VCaP (cell line): Measurements from ENCODE around the gene CASS4.

Source experiments
- H3K27ac ChIP-seq: fragments of 450-650 bp; 2 replicates; pipeline ENCODE4 v1.5.1; 2017
- CTCF ChIP-seq: fragments of 450-650 bp; conservative IDR thresholded peaks from 2 replicates; pipeline ENCODE4 v1.5.1; 2017; ENCODE audit warnings: mild to moderate bottlenecking, moderate library complexity

The CASS4 gene

GRCh38 chr20:56488566-56488965 lies 76.5 kb downstream of the CASS4 start:
- no peak overlapping the region for H3K27ac ChIP-seq
- TF ChIP-seq CTCF = no peak

GRCh38 chr20:56501116-56501515 lies 89.1 kb downstream of the CASS4 start:
- no peak for TF ChIP-seq CTCF
- H3K27ac ChIP-seq = no peak overlapping the region

GRCh38 chr20:56503916-56504315 lies 91.9 kb downstream of the CASS4 start:
- no peak overlapping the region for H3K27ac ChIP-seq
- no peak for TF ChIP-seq CTCF

GRCh38 chr20:56504373-56505005 lies 92.4 kb downstream of the CASS4 start:
- TF ChIP-seq CTCF = peak; percentile 52
- no peak overlapping the region for H3K27ac ChIP-seq

- TF ChIP-seq CTCF = no peak
- no peak overlapping the region for H3K27ac ChIP-seq
These were observed 94.0 kb downstream of the CASS4 start for GRCh38 chr20:56506103-56506502.
